Measurements from ENCODE around the gene ZGRF1.
A peak's percentile ranks its signal among the peaks of the same experiment; 100 is the strongest.

The ZGRF1 gene

GRCh38 chr4:112513971-112514646 is 122.6 kb downstream of the ZGRF1 start:
- Histone ChIP-seq H3K27me3 (ENCODE audit: control insufficient read depth in 5 of 5, insufficient read depth in 4 of 5, low read length in 5 of 5) (peaks cover 64 to 87% (median 72%) of the 10 kb centered on the region in 5 donors), H3K27ac (ENCODE audit: low read depth, low read length) (no peak overlapping the region), H3K36me3 (ENCODE audit: control insufficient read depth in 5 of 5, insufficient read depth in 5 of 5, low read length in 5 of 5) (no peaks in the 10 kb centered on the region), H3K9ac (ENCODE audit: low read length in 5 of 5) (no peak overlapping the region), H3K9me3 (ENCODE audit: control insufficient read depth in 5 of 5, low read length in 5 of 5) (peaks cover 0 to 4% (median 0%) of the 10 kb centered on the region in 5 donors), H3K4me3 (ENCODE audit: low read depth in 1 of 5, low read length in 5 of 5) (peak overlapping the region in 2 of 5 donors; percentile 82 to 95), H3K4me1 (ENCODE audit: control insufficient read depth in 5 of 5, insufficient read depth in 5 of 5, low read length in 5 of 5) (peaks cover 0 to 55% (median 54%) of the 10 kb centered on the region in 5 donors)

GRCh38 chr4:112511803-112512118 is 124.9 kb downstream of the ZGRF1 start:
- Histone ChIP-seq H3K9ac (ENCODE audit: low read length in 5 of 5) (no peak overlapping the region), H3K9me3 (ENCODE audit: control insufficient read depth in 5 of 5, low read length in 5 of 5) (peaks cover 0 to 4% (median 0%) of the 10 kb centered on the region in 5 donors), H3K27ac (ENCODE audit: low read depth, low read length) (no peak overlapping the region), H3K4me3 (ENCODE audit: low read depth in 1 of 5, low read length in 5 of 5) (no peak overlapping the region), H3K27me3 (ENCODE audit: control insufficient read depth in 5 of 5, insufficient read depth in 4 of 5, low read length in 5 of 5) (peaks cover 59 to 75% (median 73%) of the 10 kb centered on the region in 5 donors), H3K36me3 (ENCODE audit: control insufficient read depth in 5 of 5, insufficient read depth in 5 of 5, low read length in 5 of 5) (no peaks in the 10 kb centered on the region), H3K4me1 (ENCODE audit: control insufficient read depth in 5 of 5, insufficient read depth in 5 of 5, low read length in 5 of 5) (peaks cover 0 to 56% (median 49%) of the 10 kb centered on the region in 5 donors)

GRCh38 chr4:112511093-112511802 is 125.5 kb downstream of the ZGRF1 start:
- Histone ChIP-seq H3K9me3 (ENCODE audit: control insufficient read depth in 5 of 5, low read length in 5 of 5) (peaks cover 0 to 4% (median 0%) of the 10 kb centered on the region in 5 donors), H3K36me3 (ENCODE audit: control insufficient read depth in 5 of 5, insufficient read depth in 5 of 5, low read length in 5 of 5) (no peaks in the 10 kb centered on the region), H3K27me3 (ENCODE audit: control insufficient read depth in 5 of 5, insufficient read depth in 4 of 5, low read length in 5 of 5) (peaks cover 61 to 76% (median 70%) of the 10 kb centered on the region in 5 donors), H3K27ac (ENCODE audit: low read depth, low read length) (no peak overlapping the region), H3K4me3 (ENCODE audit: low read depth in 1 of 5, low read length in 5 of 5) (peak overlapping the region in 2 of 5 donors; percentile 23 to 27), H3K4me1 (ENCODE audit: control insufficient read depth in 5 of 5, insufficient read depth in 5 of 5, low read length in 5 of 5) (peaks cover 0 to 50% (median 44%) of the 10 kb centered on the region in 5 donors), H3K9ac (ENCODE audit: low read length in 5 of 5) (no peak overlapping the region)

GRCh38 chr4:112510291-112511092 is 126.2 kb downstream of the ZGRF1 start:
- Histone ChIP-seq H3K9ac (ENCODE audit: low read length in 5 of 5) (no peak overlapping the region), H3K4me3 (ENCODE audit: low read depth in 1 of 5, low read length in 5 of 5) (peak overlapping the region; percentile 9 to 38 (median 23)), H3K27me3 (ENCODE audit: control insufficient read depth in 5 of 5, insufficient read depth in 4 of 5, low read length in 5 of 5) (peaks cover 57 to 75% (median 69%) of the 10 kb centered on the region in 5 donors)

GRCh38 chr4:112509243-112510141 is 127.2 kb downstream of the ZGRF1 start:
- Histone ChIP-seq H3K27me3 (ENCODE audit: control insufficient read depth in 5 of 5, insufficient read depth in 4 of 5, low read length in 5 of 5) (peaks cover 53 to 70% (median 65%) of the 10 kb centered on the region in 5 donors), H3K4me3 (ENCODE audit: low read depth in 1 of 5, low read length in 5 of 5) (peak overlapping the region; percentile 4 to 53 (median 26)), H3K9ac (ENCODE audit: low read length in 5 of 5) (no peak overlapping the region), H3K36me3 (ENCODE audit: control insufficient read depth in 5 of 5, insufficient read depth in 5 of 5, low read length in 5 of 5) (no peaks in the 10 kb centered on the region), H3K4me1 (ENCODE audit: control insufficient read depth in 5 of 5, insufficient read depth in 5 of 5, low read length in 5 of 5) (peaks cover 0 to 34% (median 30%) of the 10 kb centered on the region in 5 donors), H3K27ac (ENCODE audit: low read depth, low read length) (no peak overlapping the region), H3K9me3 (ENCODE audit: control insufficient read depth in 5 of 5, low read length in 5 of 5) (peaks cover 0 to 4% (median 0%) of the 10 kb centered on the region in 5 donors)

More at GRCh38 chr4:112510291-112511092, 126.2 kb downstream of the ZGRF1 start:
- Histone ChIP-seq H3K36me3 (ENCODE audit: control insufficient read depth in 5 of 5, insufficient read depth in 5 of 5, low read length in 5 of 5) (no peaks in the 10 kb centered on the region), H3K4me1 (ENCODE audit: control insufficient read depth in 5 of 5, insufficient read depth in 5 of 5, low read length in 5 of 5) (peaks cover 0 to 44% (median 39%) of the 10 kb centered on the region in 5 donors), H3K9me3 (ENCODE audit: control insufficient read depth in 5 of 5, low read length in 5 of 5) (peaks cover 0 to 4% (median 0%) of the 10 kb centered on the region in 5 donors), H3K27ac (ENCODE audit: low read depth, low read length) (no peak overlapping the region)

- Histone ChIP-seq H3K4me1 (ENCODE audit: control insufficient read depth in 5 of 5, insufficient read depth in 5 of 5, low read length in 5 of 5) (peaks cover 0 to 29% (median 25%) of the 10 kb centered on the region in 5 donors), H3K9me3 (ENCODE audit: control insufficient read depth in 5 of 5, low read length in 5 of 5) (peaks cover 0 to 4% (median 0%) of the 10 kb centered on the region in 5 donors), H3K27ac (ENCODE audit: low read depth, low read length) (no peak overlapping the region), H3K27me3 (ENCODE audit: control insufficient read depth in 5 of 5, insufficient read depth in 4 of 5, low read length in 5 of 5) (peaks cover 44 to 66% (median 57%) of the 10 kb centered on the region in 5 donors), H3K9ac (ENCODE audit: low read length in 5 of 5) (no peak overlapping the region), H3K4me3 (ENCODE audit: low read depth in 1 of 5, low read length in 5 of 5) (no peak overlapping the region), H3K36me3 (ENCODE audit: control insufficient read depth in 5 of 5, insufficient read depth in 5 of 5, low read length in 5 of 5) (no peaks in the 10 kb centered on the region)
Measured at GRCh38 chr4:112508356-112508755, 128.4 kb downstream of the ZGRF1 start.

- H3K36me3 ChIP-seq (ENCODE audit: control insufficient read depth in 5 of 5, insufficient read depth in 5 of 5, low read length in 5 of 5), result no peaks in the 10 kb centered on the region
- H3K9me3 ChIP-seq (ENCODE audit: control insufficient read depth in 5 of 5, low read length in 5 of 5), result no peaks in the 10 kb centered on the region
- H3K9ac ChIP-seq (ENCODE audit: low read length in 5 of 5), result no peak overlapping the region
- peaks cover 0 to 15% (median 9%) of the 10 kb centered on the region in 5 donors for H3K4me1 ChIP-seq (ENCODE audit: control insufficient read depth in 5 of 5, insufficient read depth in 5 of 5, low read length in 5 of 5)
- no peak overlapping the region for H3K27ac ChIP-seq (ENCODE audit: low read depth, low read length)
- H3K27me3 ChIP-seq (ENCODE audit: control insufficient read depth in 5 of 5, insufficient read depth in 4 of 5, low read length in 5 of 5), result peaks cover 19 to 39% (median 30%) of the 10 kb centered on the region in 5 donors
- H3K4me3 ChIP-seq (ENCODE audit: low read depth in 1 of 5, low read length in 5 of 5), result no peak overlapping the region
Measured at GRCh38 chr4:112504807-112505206, 131.9 kb downstream of the ZGRF1 start.

- Histone ChIP-seq H3K4me1 (ENCODE audit: control insufficient read depth in 5 of 5, insufficient read depth in 5 of 5, low read length in 5 of 5) (no peaks in the 10 kb centered on the region), H3K9ac (ENCODE audit: low read length in 5 of 5) (no peak overlapping the region), H3K27ac (ENCODE audit: low read depth, low read length) (no peak overlapping the region), H3K9me3 (ENCODE audit: control insufficient read depth in 5 of 5, low read length in 5 of 5) (no peaks in the 10 kb centered on the region), H3K27me3 (ENCODE audit: control insufficient read depth in 5 of 5, insufficient read depth in 4 of 5, low read length in 5 of 5) (peaks cover 3 to 24% (median 16%) of the 10 kb centered on the region in 5 donors), H3K36me3 (ENCODE audit: control insufficient read depth in 5 of 5, insufficient read depth in 5 of 5, low read length in 5 of 5) (no peaks in the 10 kb centered on the region), H3K4me3 (ENCODE audit: low read depth in 1 of 5, low read length in 5 of 5) (no peak overlapping the region)
Measured at GRCh38 chr4:112502871-112503270, 133.8 kb downstream of the ZGRF1 start.

GRCh38 chr4:112492321-112492720 is 144.4 kb downstream of the ZGRF1 start:
- H3K27me3 ChIP-seq (ENCODE audit: control insufficient read depth in 5 of 5, insufficient read depth in 4 of 5, low read length in 5 of 5), result no peaks in the 10 kb centered on the region
- peaks cover 0 to 13% (median 7%) of the 10 kb centered on the region in 5 donors for H3K9me3 ChIP-seq (ENCODE audit: control insufficient read depth in 5 of 5, low read length in 5 of 5)
- H3K27ac ChIP-seq (ENCODE audit: low read depth, low read length), result no peak overlapping the region
- H3K36me3 ChIP-seq (ENCODE audit: control insufficient read depth in 5 of 5, insufficient read depth in 5 of 5, low read length in 5 of 5), result no peaks in the 10 kb centered on the region
- no peak overlapping the region for H3K9ac ChIP-seq (ENCODE audit: low read length in 5 of 5)
- no peaks in the 10 kb centered on the region for H3K4me1 ChIP-seq (ENCODE audit: control insufficient read depth in 5 of 5, insufficient read depth in 5 of 5, low read length in 5 of 5)
- no peak overlapping the region for H3K4me3 ChIP-seq (ENCODE audit: low read depth in 1 of 5, low read length in 5 of 5)
